Endothelial cell of umbilical vein (primary cell): ENCODE results near the gene TAPBP. TPM values are rescaled to one million over a fixed set of nuclear protein-coding genes. Genes with fewer than 3 reads are reported as not detected.

Experiments used
- BruUV-seq: library from RNA; stranded (reverse); fragments of 400-500 nt; replicated peaks from 2 replicates; lab custom pipeline; 2021; lab: Mats Ljungman, UMichigan
- CTCF ChIA-PET: fragments of 300-600, 350-600 bp; sonication (Branson Sonifier 250); formaldehyde crosslinking; loops from one replicate; lab custom pipeline; 2021; ENCODE audit warnings: antibody characterized with exemption, inconsistent platforms; lab: Charles Lee
- POLR2A ChIA-PET: fragments of 300-600, 350-600 bp; sonication (Branson Sonifier 250); formaldehyde crosslinking; loops from one replicate; lab custom pipeline; 2021; ENCODE audit warnings: antibody characterized with exemption, inconsistent platforms; lab: Charles Lee
- DNase-seq: peaks from one replicate; pipeline ENCODE4 v3.0.0-alpha.2; 2011; ENCODE audit warnings: low read depth, low spot score
- FAIRE-seq: peaks from 2 replicates; lab custom pipeline; 2011; peaks lifted over from hg19 to GRCh38; lab: Jason Lieb, UNC
- H2AFZ ChIP-seq: 2 replicates; pipeline ENCODE4 v1.6.0; 2012; ENCODE audit warnings: low read depth, low read length, control low read depth, inconsistent platforms
- H3K27ac ChIP-seq: 2 replicates; pipeline ENCODE4 v1.5.1; 2011; ENCODE audit warnings: low read depth, mild to moderate bottlenecking, control low read depth, low read length, moderate library complexity; ENCODE audit not compliant: insufficient read depth
- H3K27me3 ChIP-seq, 2 experiments: 2 replicates each; pipeline versions ENCODE4 v1.6.0 to v1.6.1; 2011; ENCODE audit warnings: low read length in 2 of 2, mixed read lengths in 1 of 2; ENCODE audit not compliant: control insufficient read depth in 2 of 2, insufficient read depth in 2 of 2
- H3K36me3 ChIP-seq, 2 experiments: 2 replicates in 1 of 2; 3 replicates in 1 of 2; pipeline ENCODE4 v1.5.1; 2011; ENCODE audit warnings: low read length in 2 of 2, mild to moderate bottlenecking in 1 of 2, moderate library complexity in 1 of 2; ENCODE audit not compliant: control insufficient read depth in 2 of 2, insufficient read depth in 2 of 2; ENCODE audit errors: extremely low read depth in 1 of 2
- H3K4me1 ChIP-seq: 3 replicates; pipeline ENCODE4 v1.5.1; 2011; ENCODE audit warnings: mild to moderate bottlenecking, low read length; ENCODE audit not compliant: control insufficient read depth, insufficient read depth; ENCODE audit errors: extremely low read depth
- H3K4me2 ChIP-seq: 2 replicates; pipeline ENCODE4 v1.6.1; 2011; ENCODE audit warnings: low read length, control low read depth, mixed read lengths; ENCODE audit not compliant: insufficient read depth
- H3K4me3 ChIP-seq, 3 experiments: fragments of 200-600 bp in 1 of 3; sonication (generic), shearing (Covaris generic) in 1 of 3; replicated peaks in 1 of 3; 2 replicates each; pipeline ENCODE4 v1.5.1; 2011 to 2016; ENCODE audit warnings: control low read depth in 3 of 3, low read length in 3 of 3, mild to moderate bottlenecking in 2 of 3, inconsistent platforms in 1 of 3, low read depth in 1 of 3, moderate library complexity in 1 of 3; ENCODE audit not compliant: insufficient read depth in 1 of 3
- H3K79me2 ChIP-seq: 2 replicates; pipeline ENCODE4 v1.6.0; 2012; ENCODE audit warnings: low read length, inconsistent platforms; ENCODE audit not compliant: control insufficient read depth, insufficient read depth
- H3K9ac ChIP-seq: replicated peaks from 2 replicates; pipeline ENCODE3; 2011; ENCODE audit warnings: low read length, control low read depth; ENCODE audit not compliant: insufficient read depth; ENCODE audit errors: extremely low read depth
- H3K9me1 ChIP-seq: replicated peaks from 3 replicates; pipeline ENCODE4 v1.6.0; 2011; ENCODE audit warnings: mild to moderate bottlenecking, low read length; ENCODE audit not compliant: control insufficient read depth, insufficient read depth; ENCODE audit errors: extremely low read depth
- H3K9me3 ChIP-seq: replicated peaks from 2 replicates; pipeline ENCODE4 v1.5.1; 2012; ENCODE audit warnings: low read length, inconsistent platforms; ENCODE audit not compliant: control insufficient read depth, insufficient read depth
- H4K20me1 ChIP-seq: replicated peaks from 2 replicates; pipeline ENCODE3; 2011; ENCODE audit warnings: mild to moderate bottlenecking, low read length; ENCODE audit not compliant: control insufficient read depth, insufficient read depth; ENCODE audit errors: extremely low read depth
- EZH2 ChIP-seq: IDR thresholded peaks from 2 replicates; pipeline ENCODE4 v1.6.1; 2012; ENCODE audit warnings: borderline replicate concordance, low read depth, mild to moderate bottlenecking, moderate library complexity, low read length, inconsistent platforms; ENCODE audit not compliant: severe bottlenecking
- FOS ChIP-seq: IDR thresholded peaks from 2 replicates; pipeline ENCODE4 v1.6.1; 2011; ENCODE audit warnings: mild to moderate bottlenecking, low read length, moderate library complexity, borderline replicate concordance; ENCODE audit not compliant: insufficient read depth
- GATA2 ChIP-seq: IDR thresholded peaks from 2 replicates; pipeline ENCODE4 v1.7.0; 2011; ENCODE audit warnings: low read depth, mild to moderate bottlenecking, moderate library complexity, mixed read lengths, low read length; ENCODE audit not compliant: insufficient read length, insufficient read depth
- JUN ChIP-seq: IDR thresholded peaks from 2 replicates; pipeline ENCODE4 v1.6.1; 2011; ENCODE audit warnings: borderline replicate concordance, low read depth; ENCODE audit not compliant: insufficient read length, insufficient read depth
- MAX ChIP-seq: IDR thresholded peaks from 2 replicates; pipeline ENCODE4 v1.6.1; 2011; ENCODE audit not compliant: insufficient read depth, insufficient read length
- MYC ChIP-seq: IDR thresholded peaks from one replicate; pipeline ENCODE4 v1.6.1; 2011; ENCODE audit warnings: mild to moderate bottlenecking, low read depth, low read length
- POLR2A ChIP-seq: IDR thresholded peaks from 2 replicates; pipeline ENCODE4 v1.6.1; 2012; ENCODE audit warnings: low read depth, mild to moderate bottlenecking, control low read depth, low read length
- POLR2AphosphoS5 ChIP-seq: IDR thresholded peaks from 2 replicates; pipeline ENCODE4 v1.6.1; 2012; ENCODE audit warnings: low read depth, mild to moderate bottlenecking, control low read depth, low read length, moderate library complexity; ENCODE audit not compliant: insufficient read depth
- dilution Hi-C: fragments of 300-500 bp; cut with MboI; formaldehyde crosslinking; loops from one replicate; pipeline ENCODE4 v1.15.0; 2019; ENCODE audit warnings: low sequenced_read_pairs; ENCODE audit not compliant: extremely low pct_ligation_motif_present
- intact Hi-C: fragments of 100-400 bp; cut with micrococcal nuclease; formaldehyde crosslinking; loops from one replicate; pipeline ENCODE4 v1.10.0; 2022
- polyA plus RNA-seq, 4 experiments: library from polyadenylated mRNA; depleted of rRNA in 3 of 4; stranded (reverse) in 3 of 4; unstranded in 1 of 4; fragments of >200 nt; gene quantifications; 2 replicates each; pipeline versions ENCODE4 v1.2.1 to v1.2.3, GENCODE V29; 2011 to 2012; ENCODE audit warnings: missing spikeins in 1 of 4
- total RNA-seq: library from RNA; stranded (reverse); gene quantifications from 2 replicates; pipeline ENCODE4 v1.2.3, GENCODE V29; 2021
- TF ChIP-seq, protein P1 (sequence below), 2 donors: IDR thresholded peaks; 1 replicate in 1 of 2; 2 replicates in 1 of 2; pipeline ENCODE4 v1.5.1; 2011; ENCODE audit warnings: low read length in 2 of 2, mild to moderate bottlenecking in 2 of 2, moderate library complexity in 2 of 2, control low read depth in 1 of 2, inconsistent platforms in 1 of 2, low read depth in 1 of 2; ENCODE audit not compliant: insufficient read depth in 1 of 2; ENCODE audit errors: extremely low read depth in 1 of 2

The TAPBP gene
- total and polyA plus RNA-seq, 2 donors (not counting 3 experiments of a cell fraction or from before 2014, with no cell fraction given): 69.6 to 98.0 TPM

DNA sequence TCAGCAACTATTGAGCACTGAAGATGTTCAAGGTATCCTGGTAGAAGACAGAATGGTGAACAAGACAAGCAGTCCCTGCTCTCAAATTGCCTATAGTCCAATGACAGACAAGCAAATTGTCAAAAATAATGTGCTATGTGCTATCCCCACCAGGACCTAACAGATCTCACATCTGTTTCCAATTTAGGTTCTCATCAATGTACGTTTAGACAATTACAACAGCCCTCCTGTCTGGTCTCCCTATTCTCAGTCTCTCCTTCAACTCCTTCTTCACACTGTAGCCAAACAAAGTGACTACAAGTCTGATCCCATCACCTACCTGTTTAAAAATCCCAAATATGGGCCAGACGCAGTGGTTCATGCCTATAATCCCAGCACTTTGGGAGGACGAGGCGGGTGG is 7.5 kb downstream of the TAPBP start:
- Histone ChIP-seq H3K4me2 (no peak overlapping the region), H3K4me1 (no peaks in the 10 kb centered on the region), H3K4me3 (no peak overlapping the region), H3K9ac (no peak overlapping the region), H2AFZ (no peak overlapping the region), H3K36me3 (peaks cover 8 to 19% of the 10 kb centered on the region in 2 experiments), H4K20me1 (no peaks in the 10 kb centered on the region), H3K9me1 (no peaks in the 10 kb centered on the region), H3K79me2 (peaks cover 4% of the 10 kb centered on the region), H3K27ac (no peak overlapping the region), H3K27me3 (no peaks in the 10 kb centered on the region), H3K9me3 (no peaks in the 10 kb centered on the region)
- BruUV-seq: no TSS peak
- CTCF ChIA-PET: no interaction called here
- FAIRE-seq: no peak
- TF ChIP-seq EZH2: no peak
- TF ChIP-seq POLR2A: no peak
- no peak for TF ChIP-seq MAX
- TF ChIP-seq, protein P1, sequence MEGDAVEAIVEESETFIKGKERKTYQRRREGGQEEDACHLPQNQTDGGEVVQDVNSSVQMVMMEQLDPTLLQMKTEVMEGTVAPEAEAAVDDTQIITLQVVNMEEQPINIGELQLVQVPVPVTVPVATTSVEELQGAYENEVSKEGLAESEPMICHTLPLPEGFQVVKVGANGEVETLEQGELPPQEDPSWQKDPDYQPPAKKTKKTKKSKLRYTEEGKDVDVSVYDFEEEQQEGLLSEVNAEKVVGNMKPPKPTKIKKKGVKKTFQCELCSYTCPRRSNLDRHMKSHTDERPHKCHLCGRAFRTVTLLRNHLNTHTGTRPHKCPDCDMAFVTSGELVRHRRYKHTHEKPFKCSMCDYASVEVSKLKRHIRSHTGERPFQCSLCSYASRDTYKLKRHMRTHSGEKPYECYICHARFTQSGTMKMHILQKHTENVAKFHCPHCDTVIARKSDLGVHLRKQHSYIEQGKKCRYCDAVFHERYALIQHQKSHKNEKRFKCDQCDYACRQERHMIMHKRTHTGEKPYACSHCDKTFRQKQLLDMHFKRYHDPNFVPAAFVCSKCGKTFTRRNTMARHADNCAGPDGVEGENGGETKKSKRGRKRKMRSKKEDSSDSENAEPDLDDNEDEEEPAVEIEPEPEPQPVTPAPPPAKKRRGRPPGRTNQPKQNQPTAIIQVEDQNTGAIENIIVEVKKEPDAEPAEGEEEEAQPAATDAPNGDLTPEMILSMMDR (IDR thresholded peaks at IDR 0.05; ENCODE audit: extremely low read depth in 1 of 2, insufficient read depth in 1 of 2, low read depth in 1 of 2, low read length in 2 of 2): no peak
- no peak for TF ChIP-seq POLR2AphosphoS5
- no peak for TF ChIP-seq FOS
- TF ChIP-seq MYC: no peak
- TF ChIP-seq GATA2: no peak
- TF ChIP-seq JUN: no peak
- no peak for DNase-seq
- intact Hi-C loops (no loop called here), dilution Hi-C loops (no loop called here)
- POLR2A ChIA-PET: no interaction called here
